ENCODE results near the gene GP2. TPM values are rescaled to one million over a fixed set of nuclear protein-coding genes. Genes with fewer than 3 reads are reported as not detected.

The GP2 gene
- total and polyA plus RNA-seq, 12 donors = 0.48 to 9.0 (median 2.8) TPM; not detected in 7

- WGBS, 4 donors = 66 to 78% (median 70%) methylated on average over 11 of the region's 11 CpGs
- DNase-seq = no peak
- Histone ChIP-seq H3K9me3 (replicated peaks in 1 of 3) (no peaks in the 10 kb centered on the region), H3K36me3 (replicated peaks in 1 of 2) (no peaks in the 10 kb centered on the region), H3K4me1 (replicated peaks in 1 of 2) (no peaks in the 10 kb centered on the region), H3K4me3 (no peak overlapping the region), H3K27me3 (no peaks in the 10 kb centered on the region), H3K27ac (no peak overlapping the region)
- intact Hi-C loops (cut with DNase I) = no loop called here
- TF ChIP-seq POLR2A (IDR thresholded peaks at IDR 0.05) = no peak
- TF ChIP-seq, protein P1, sequence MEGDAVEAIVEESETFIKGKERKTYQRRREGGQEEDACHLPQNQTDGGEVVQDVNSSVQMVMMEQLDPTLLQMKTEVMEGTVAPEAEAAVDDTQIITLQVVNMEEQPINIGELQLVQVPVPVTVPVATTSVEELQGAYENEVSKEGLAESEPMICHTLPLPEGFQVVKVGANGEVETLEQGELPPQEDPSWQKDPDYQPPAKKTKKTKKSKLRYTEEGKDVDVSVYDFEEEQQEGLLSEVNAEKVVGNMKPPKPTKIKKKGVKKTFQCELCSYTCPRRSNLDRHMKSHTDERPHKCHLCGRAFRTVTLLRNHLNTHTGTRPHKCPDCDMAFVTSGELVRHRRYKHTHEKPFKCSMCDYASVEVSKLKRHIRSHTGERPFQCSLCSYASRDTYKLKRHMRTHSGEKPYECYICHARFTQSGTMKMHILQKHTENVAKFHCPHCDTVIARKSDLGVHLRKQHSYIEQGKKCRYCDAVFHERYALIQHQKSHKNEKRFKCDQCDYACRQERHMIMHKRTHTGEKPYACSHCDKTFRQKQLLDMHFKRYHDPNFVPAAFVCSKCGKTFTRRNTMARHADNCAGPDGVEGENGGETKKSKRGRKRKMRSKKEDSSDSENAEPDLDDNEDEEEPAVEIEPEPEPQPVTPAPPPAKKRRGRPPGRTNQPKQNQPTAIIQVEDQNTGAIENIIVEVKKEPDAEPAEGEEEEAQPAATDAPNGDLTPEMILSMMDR (IDR thresholded peaks at IDR 0.05) = no peak
These were observed 16.6 kb downstream of the GP2 start for GRCh38 chr16:20310421-20311395.

DNA sequence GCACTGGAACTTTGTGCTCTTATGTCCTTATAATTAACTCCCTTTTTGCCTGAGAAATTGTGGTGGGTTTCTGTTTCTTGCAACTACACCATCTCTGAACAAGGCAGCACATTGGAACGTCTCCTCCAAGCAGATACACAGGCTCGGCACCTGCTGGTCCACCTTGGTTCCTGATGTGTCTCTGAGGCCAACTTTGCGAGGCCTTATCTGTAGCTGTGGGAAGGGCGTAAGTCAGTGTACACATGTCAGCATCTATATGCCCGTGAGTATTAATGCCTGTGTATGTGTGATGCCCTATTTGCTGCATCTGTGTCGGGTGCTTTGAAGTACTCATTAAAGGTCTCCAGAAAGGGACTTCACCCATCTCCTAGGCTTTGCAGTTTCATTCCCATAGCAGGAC is 17.5 kb downstream of the GP2 start:
- intact Hi-C loops (cut with DNase I) = loop anchor here in 1 of 2 donors (10.0 kb wide), 1 partner anchor 405 kb away; no protein-coding TSS in a partner anchor
- no peak overlapping the region for H3K27ac ChIP-seq
- H3K4me3 ChIP-seq = no peak overlapping the region
- H3K36me3 ChIP-seq (replicated peaks in 1 of 2) = no peaks in the 10 kb centered on the region
- TF ChIP-seq, protein P1 (IDR thresholded peaks at IDR 0.05) = no peak
- no peak for TF ChIP-seq POLR2A (IDR thresholded peaks at IDR 0.05)
- WGBS, 4 donors = 78 to 87% (median 79%) methylated on average over 2 to 6 of the region's 6 CpGs
- H3K4me1 ChIP-seq (replicated peaks in 1 of 2) = no peaks in the 10 kb centered on the region
- H3K9me3 ChIP-seq (replicated peaks in 1 of 3) = no peaks in the 10 kb centered on the region
- no peak for DNase-seq
- H3K27me3 ChIP-seq = no peaks in the 10 kb centered on the region

- H3K36me3 ChIP-seq (replicated peaks in 1 of 2) = no peaks in the 10 kb centered on the region
- no peak for DNase-seq
- H3K4me3 ChIP-seq = no peak overlapping the region
- intact Hi-C loops (cut with DNase I) = loop anchor here in 1 of 2 donors (10.0 kb wide), 1 partner anchor 404 kb away; no protein-coding TSS in a partner anchor
- no peaks in the 10 kb centered on the region for H3K9me3 ChIP-seq (replicated peaks in 1 of 3)
- no peaks in the 10 kb centered on the region for H3K27me3 ChIP-seq
- H3K27ac ChIP-seq = no peak overlapping the region
- H3K4me1 ChIP-seq (replicated peaks in 1 of 2) = no peaks in the 10 kb centered on the region
- WGBS, 4 donors = 64 to 75% (median 73%) methylated on average over 4 of the region's 4 CpGs
- TF ChIP-seq, protein P1 (IDR thresholded peaks at IDR 0.05) = no peak
- TF ChIP-seq POLR2A (IDR thresholded peaks at IDR 0.05) = no peak
These were observed 18.3 kb downstream of the GP2 start for GRCh38 chr16:20308801-20309590.

DNA sequence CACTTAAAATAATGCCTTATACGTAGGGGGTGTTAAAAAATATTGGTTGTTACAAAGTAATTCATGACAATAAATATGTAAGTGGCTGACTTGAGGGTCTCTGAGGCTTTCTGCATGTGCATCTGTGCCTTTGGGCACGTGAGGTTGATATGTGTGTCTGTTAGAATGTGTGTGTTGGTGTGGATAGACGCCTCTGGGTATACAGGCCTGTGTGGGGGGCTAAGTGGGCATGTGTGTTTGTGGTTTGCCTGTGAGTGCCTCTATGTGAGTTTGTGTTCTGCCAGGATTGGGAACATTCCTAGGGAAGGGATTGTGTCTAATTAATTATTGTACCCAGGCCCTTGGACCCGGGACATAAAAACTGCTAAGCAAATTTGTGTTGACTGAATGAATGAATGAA is 19.0 kb downstream of the GP2 start:
- 74 to 89% (median 76%) methylated on average over 4 of the region's 4 CpGs for WGBS, 4 donors
- no peak overlapping the region for H3K27ac ChIP-seq
- H3K36me3 ChIP-seq (replicated peaks in 1 of 2) = no peaks in the 10 kb centered on the region
- no peak for TF ChIP-seq POLR2A (IDR thresholded peaks at IDR 0.05)
- TF ChIP-seq, protein P1 (IDR thresholded peaks at IDR 0.05) = no peak
- no peaks in the 10 kb centered on the region for H3K27me3 ChIP-seq
- DNase-seq = no peak
- intact Hi-C loops (cut with DNase I) = loop anchor here in 1 of 2 donors (10.0 kb wide), 1 partner anchor 403 kb away; no protein-coding TSS in a partner anchor
- H3K4me3 ChIP-seq = no peak overlapping the region
- H3K4me1 ChIP-seq (replicated peaks in 1 of 2) = no peaks in the 10 kb centered on the region
- H3K9me3 ChIP-seq (replicated peaks in 1 of 3) = no peaks in the 10 kb centered on the region
